ENCODE data around the gene SLC12A4. TPM values are rescaled to one million over a fixed set of nuclear protein-coding genes. Genes with fewer than 3 reads are reported as not detected.

Gene SLC12A4
- total RNA-seq, 1 experiment from 2014 or later = 33.2 TPM

- Histone ChIP-seq H3K9me2 (replicated peaks; ENCODE audit: low read length) (no peaks in the 10 kb centered on the region), H3F3A (ENCODE audit: low read length, unreplicated experiment) (no peaks in the 10 kb centered on the region), H3K27me3 (ENCODE audit: low read length) (no peaks in the 10 kb centered on the region), H3K79me2 (ENCODE audit: low read length) (peaks cover 24% of the 10 kb centered on the region), H3K9ac (ENCODE audit: low read length) (no peak within 1 kb of the TSS), H3K4me1 (ENCODE audit: insufficient read depth, low read length) (peaks cover 12% of the 10 kb centered on the region), H3K36me3 (ENCODE audit: low read depth, low read length) (no peaks in the 10 kb centered on the region), H4K20me1 (ENCODE audit: low read length) (no peaks in the 10 kb centered on the region), H3K4me2 (ENCODE audit: low read length) (no peak within 1 kb of the TSS), H3K9me3 (ENCODE audit: low read length) (no peaks in the 10 kb centered on the region), H3K27ac (ENCODE audit: low read length) (no peak within 1 kb of the TSS), H3K4me3 (ENCODE audit: low read length) (no peak within 1 kb of the TSS), H2AFZ (ENCODE audit: low read length) (no peak within 1 kb of the TSS)
- POLR2A ChIA-PET (ENCODE audit: unreplicated experiment) = no interaction called here
- no TSS peak for BruUV-seq (replicated peaks)
- CTCF ChIA-PET = no interaction called here
- no peak for DNase-seq
- ATAC-seq = no peak
- TF ChIP-seq EZH2 (IDR thresholded peaks at IDR 0.05; ENCODE audit: low read length, unreplicated experiment) (no peak), EZH2phosphoT487 (IDR thresholded peaks at IDR 0.05; ENCODE audit: borderline replicate concordance, low read length) (no peak)
- TF ChIP-seq, protein P1, sequence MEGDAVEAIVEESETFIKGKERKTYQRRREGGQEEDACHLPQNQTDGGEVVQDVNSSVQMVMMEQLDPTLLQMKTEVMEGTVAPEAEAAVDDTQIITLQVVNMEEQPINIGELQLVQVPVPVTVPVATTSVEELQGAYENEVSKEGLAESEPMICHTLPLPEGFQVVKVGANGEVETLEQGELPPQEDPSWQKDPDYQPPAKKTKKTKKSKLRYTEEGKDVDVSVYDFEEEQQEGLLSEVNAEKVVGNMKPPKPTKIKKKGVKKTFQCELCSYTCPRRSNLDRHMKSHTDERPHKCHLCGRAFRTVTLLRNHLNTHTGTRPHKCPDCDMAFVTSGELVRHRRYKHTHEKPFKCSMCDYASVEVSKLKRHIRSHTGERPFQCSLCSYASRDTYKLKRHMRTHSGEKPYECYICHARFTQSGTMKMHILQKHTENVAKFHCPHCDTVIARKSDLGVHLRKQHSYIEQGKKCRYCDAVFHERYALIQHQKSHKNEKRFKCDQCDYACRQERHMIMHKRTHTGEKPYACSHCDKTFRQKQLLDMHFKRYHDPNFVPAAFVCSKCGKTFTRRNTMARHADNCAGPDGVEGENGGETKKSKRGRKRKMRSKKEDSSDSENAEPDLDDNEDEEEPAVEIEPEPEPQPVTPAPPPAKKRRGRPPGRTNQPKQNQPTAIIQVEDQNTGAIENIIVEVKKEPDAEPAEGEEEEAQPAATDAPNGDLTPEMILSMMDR (conservative IDR thresholded peaks at IDR 0.05; ENCODE audit: low read depth, low read length) = no peak
- intact Hi-C loops (cut with micrococcal nuclease) = no loop called here
These were observed 36.5 kb downstream of the SLC12A4 start, which contains the start of gene CTRL for GRCh38 chr16:67931712-67932461. Gene CTRL (minus strand): TSS chr16:67931862. CDS start chr16:67931852, 10 bp downstream.

GRCh38 chr16:67930678-67931211, 37.7 kb downstream of the SLC12A4 start:
- no peaks in the 10 kb centered on the region for H3F3A ChIP-seq (ENCODE audit: low read length, unreplicated experiment)
- H3K4me3 ChIP-seq (ENCODE audit: low read length) = no peak overlapping the region
- H4K20me1 ChIP-seq (ENCODE audit: low read length) = no peaks in the 10 kb centered on the region
- no peak overlapping the region for H3K27ac ChIP-seq (ENCODE audit: low read length)
- peaks cover 13% of the 10 kb centered on the region for H3K79me2 ChIP-seq (ENCODE audit: low read length)
- no peak overlapping the region for H3K9ac ChIP-seq (ENCODE audit: low read length)
- TF ChIP-seq, protein P1 (conservative IDR thresholded peaks at IDR 0.05; ENCODE audit: low read depth, low read length) = no peak
- TF ChIP-seq EZH2phosphoT487 (IDR thresholded peaks at IDR 0.05; ENCODE audit: borderline replicate concordance, low read length) (no peak), EZH2 (IDR thresholded peaks at IDR 0.05; ENCODE audit: low read length, unreplicated experiment) (no peak)
- no peaks in the 10 kb centered on the region for H3K36me3 ChIP-seq (ENCODE audit: low read depth, low read length)
- ATAC-seq (no peak), DNase-seq (no peak)
- CTCF ChIA-PET = no interaction called here
- H3K9me2 ChIP-seq (replicated peaks; ENCODE audit: low read length) = no peaks in the 10 kb centered on the region
- H3K9me3 ChIP-seq (ENCODE audit: low read length) = no peaks in the 10 kb centered on the region
- peaks cover 23% of the 10 kb centered on the region for H3K4me1 ChIP-seq (ENCODE audit: insufficient read depth, low read length)
- no peak overlapping the region for H2AFZ ChIP-seq (ENCODE audit: low read length)
- no TSS peak for BruUV-seq (replicated peaks)
- no peaks in the 10 kb centered on the region for H3K27me3 ChIP-seq (ENCODE audit: low read length)
- intact Hi-C loops (cut with micrococcal nuclease) = no loop called here
- POLR2A ChIA-PET (ENCODE audit: unreplicated experiment) = no interaction called here
- H3K4me2 ChIP-seq (ENCODE audit: low read length) = no peak overlapping the region

- peaks cover 12% of the 10 kb centered on the region for H3K79me2 ChIP-seq (ENCODE audit: low read length)
- H4K20me1 ChIP-seq (ENCODE audit: low read length) = no peaks in the 10 kb centered on the region
- H3F3A ChIP-seq (ENCODE audit: low read length, unreplicated experiment) = no peaks in the 10 kb centered on the region
- peaks cover 27% of the 10 kb centered on the region for H3K4me1 ChIP-seq (ENCODE audit: insufficient read depth, low read length)
- no peak overlapping the region for H2AFZ ChIP-seq (ENCODE audit: low read length)
- no peak for TF ChIP-seq EZH2 (IDR thresholded peaks at IDR 0.05; ENCODE audit: low read length, unreplicated experiment)
- TF ChIP-seq, protein P1 (conservative IDR thresholded peaks at IDR 0.05; ENCODE audit: low read depth, low read length) = no peak
- no peak for TF ChIP-seq EZH2phosphoT487 (IDR thresholded peaks at IDR 0.05; ENCODE audit: borderline replicate concordance, low read length)
- DNase-seq = no peak
- H3K27ac ChIP-seq (ENCODE audit: low read length) = no peak overlapping the region
- H3K4me2 ChIP-seq (ENCODE audit: low read length) = no peak overlapping the region
- no peaks in the 10 kb centered on the region for H3K27me3 ChIP-seq (ENCODE audit: low read length)
- no peak overlapping the region for H3K4me3 ChIP-seq (ENCODE audit: low read length)
- H3K9me2 ChIP-seq (replicated peaks; ENCODE audit: low read length) = no peaks in the 10 kb centered on the region
- ChIA-PET POLR2A (ENCODE audit: unreplicated experiment) (no interaction called here), CTCF (no interaction called here)
- no TSS peak for BruUV-seq (replicated peaks)
- intact Hi-C loops (cut with micrococcal nuclease) = no loop called here
- H3K9me3 ChIP-seq (ENCODE audit: low read length) = no peaks in the 10 kb centered on the region
- H3K9ac ChIP-seq (ENCODE audit: low read length) = no peak overlapping the region
- no peak for ATAC-seq
- H3K36me3 ChIP-seq (ENCODE audit: low read depth, low read length) = no peaks in the 10 kb centered on the region
These were observed 38.2 kb downstream of the SLC12A4 start for GRCh38 chr16:67930191-67930590.

All from PC-3 (cell line).